Upper lobe of left lung (tissue), 6 donors: Measurements from ENCODE around the gene BRCA1. TPM values are rescaled to one million over a fixed set of nuclear protein-coding genes. Genes with fewer than 3 reads are reported as not detected.

Source experiments
- ATAC-seq, 2 donors: fragments of 200-7000 bp; cut with Tn5 transposase; one replicate each; pipeline ENCODE4 v1.9.1; 2022; ENCODE audit warnings: mild to moderate bottlenecking in 2 of 2, moderate library complexity in 2 of 2; ENCODE audit not compliant: low FRiP score in 2 of 2
- DNase-seq, 2 donors: peaks; one replicate each; pipeline ENCODE4 v3.0.0-alpha.2; 2019 to 2020
- H3K27ac ChIP-seq, 4 donors: fragments of 200-600 bp; sonication (generic); one replicate each; pipeline ENCODE4 v1.5.1; 2016 to 2019
- H3K27me3 ChIP-seq, 4 donors: fragments of 200-600 bp; sonication (generic); one replicate each; pipeline ENCODE4 v1.5.1; 2017 to 2019
- H3K36me3 ChIP-seq, 4 donors: fragments of 200-600 bp; sonication (generic); one replicate each; pipeline ENCODE4 v1.5.1; 2016 to 2019
- H3K4me1 ChIP-seq, 4 donors: fragments of 200-600 bp; sonication (generic); one replicate each; pipeline ENCODE4 v1.5.1; 2018 to 2019
- H3K4me3 ChIP-seq, 4 donors: fragments of 200-600 bp; sonication (generic); one replicate each; pipeline ENCODE4 v1.5.1; 2017 to 2019; ENCODE audit warnings: mild to moderate bottlenecking in 2 of 4, moderate library complexity in 1 of 4
- H3K9me3 ChIP-seq, 4 donors: fragments of 200-600 bp; sonication (generic); one replicate each; pipeline ENCODE4 v1.5.1; 2018 to 2019
- CTCF ChIP-seq, 6 experiments: fragments of 450-650 bp in 4 of 6; fragments of 200-600 bp in 2 of 6; sonication (generic) in 2 of 6; IDR thresholded peaks; one replicate each; pipeline ENCODE4 v1.5.1; 2016 to 2019; ENCODE audit warnings: antibody characterized with exemption in 6 of 6
- EP300 ChIP-seq, 4 donors: sonication (generic); formaldehyde crosslinking; IDR thresholded peaks; one replicate each; pipeline ENCODE4 v1.5.1; 2017; ENCODE audit warnings: antibody characterized with exemption in 4 of 4, control low read depth in 2 of 4
- POLR2A ChIP-seq, 4 donors: fragments of 450-650 bp; IDR thresholded peaks; one replicate each; pipeline ENCODE4 v1.5.1; 2016 to 2017; ENCODE audit warnings: antibody characterized with exemption in 4 of 4, mild to moderate bottlenecking in 2 of 4
- POLR2AphosphoS5 ChIP-seq, 2 donors: sonication (generic); formaldehyde crosslinking; IDR thresholded peaks; one replicate each; pipeline ENCODE4 v1.5.1; 2017; ENCODE audit warnings: antibody characterized with exemption in 2 of 2
- WGBS, 2 donors: methylation state at CpG; one replicate each; pipeline ENCODE4 v1.1.5; 2017 to 2018; 5-methylcytosine and 5-hydroxymethylcytosine counted together
- total RNA-seq, 6 donors: library from RNA; depleted of rRNA in 4 of 6; stranded (reverse); fragments of >200 nt in 4 of 6; gene quantifications; one replicate each; pipeline versions ENCODE4 v1.1.0 to v1.2.1, GENCODE V29; 2016 to 2021
- donor health status: DM: no; HTN: no; CAD: no; lungs with moderate emphysema.
- donor health status: DM: no; HTN: yes; CAD: no; lungs with severe emphysema.

Gene BRCA1
- total RNA-seq, 6 donors from 2014 or later: 4.3 to 15.7 (median 8.0) TPM

GRCh38 chr17:43090022-43090421 lies 35.1 kb downstream of the BRCA1 start:
- H3K4me1 ChIP-seq: no peaks in the 10 kb centered on the region
- no peak overlapping the region for H3K27ac ChIP-seq
- TF ChIP-seq POLR2A (IDR thresholded peaks at IDR 0.05) (no peak), CTCF (IDR thresholded peaks at IDR 0.05) (no peak), POLR2AphosphoS5 (IDR thresholded peaks at IDR 0.05) (no peak), EP300 (IDR thresholded peaks at IDR 0.05) (no peak)
- H3K27me3 ChIP-seq: no peaks in the 10 kb centered on the region
- no peak overlapping the region for H3K4me3 ChIP-seq
- WGBS, 2 donors: 92 to 93% methylated on average over 2 of the region's 2 CpGs
- ATAC-seq (no peak), DNase-seq (no peak)
- no peaks in the 10 kb centered on the region for H3K36me3 ChIP-seq
- no peaks in the 10 kb centered on the region for H3K9me3 ChIP-seq

- H3K27me3 ChIP-seq: no peaks in the 10 kb centered on the region
- H3K4me1 ChIP-seq: no peaks in the 10 kb centered on the region
- no peak overlapping the region for H3K4me3 ChIP-seq
- H3K9me3 ChIP-seq: no peaks in the 10 kb centered on the region
- WGBS, 2 donors: 84 to 90% methylated on average over 2 of the region's 2 CpGs
- DNase-seq (no peak), ATAC-seq (no peak)
- TF ChIP-seq EP300 (IDR thresholded peaks at IDR 0.05) (no peak), POLR2AphosphoS5 (IDR thresholded peaks at IDR 0.05) (no peak), POLR2A (IDR thresholded peaks at IDR 0.05) (no peak), CTCF (IDR thresholded peaks at IDR 0.05) (no peak)
- H3K36me3 ChIP-seq: no peaks in the 10 kb centered on the region
- H3K27ac ChIP-seq: no peak overlapping the region
These were observed 39.7 kb downstream of the BRCA1 start for GRCh38 chr17:43085474-43085873.

GRCh38 chr17:43079641-43080302 lies 45.4 kb downstream of the BRCA1 start:
- no peaks in the 10 kb centered on the region for H3K36me3 ChIP-seq
- no peak overlapping the region for H3K27ac ChIP-seq
- H3K4me3 ChIP-seq: no peak overlapping the region
- DNase-seq (no peak), ATAC-seq (no peak)
- H3K9me3 ChIP-seq: no peaks in the 10 kb centered on the region
- WGBS, 2 donors: 85 to 89% methylated on average over 1 of the region's 1 CpG
- H3K27me3 ChIP-seq: no peaks in the 10 kb centered on the region
- no peak for TF ChIP-seq POLR2A (IDR thresholded peaks at IDR 0.05)
- TF ChIP-seq CTCF (IDR thresholded peaks at IDR 0.05): no peak
- TF ChIP-seq EP300 (IDR thresholded peaks at IDR 0.05): no peak
- TF ChIP-seq POLR2AphosphoS5 (IDR thresholded peaks at IDR 0.05): no peak
- H3K4me1 ChIP-seq: no peaks in the 10 kb centered on the region

- Histone ChIP-seq H3K4me1 (no peaks in the 10 kb centered on the region), H3K36me3 (no peaks in the 10 kb centered on the region), H3K27me3 (no peaks in the 10 kb centered on the region), H3K9me3 (no peaks in the 10 kb centered on the region), H3K27ac (no peak overlapping the region), H3K4me3 (no peak overlapping the region)
- TF ChIP-seq EP300 (IDR thresholded peaks at IDR 0.05): no peak
- no peak for TF ChIP-seq POLR2AphosphoS5 (IDR thresholded peaks at IDR 0.05)
- TF ChIP-seq POLR2A (IDR thresholded peaks at IDR 0.05): no peak
- TF ChIP-seq CTCF (IDR thresholded peaks at IDR 0.05): no peak
- ATAC-seq (no peak), DNase-seq (no peak)
- 94 to 99% methylated on average over 4 of the region's 4 CpGs for WGBS, 2 donors
These were observed 50.3 kb downstream of the BRCA1 start for GRCh38 chr17:43074869-43075268.

GRCh38 chr17:43070872-43071271 lies 54.3 kb downstream of the BRCA1 start:
- 82 to 86% methylated on average over 1 of the region's 1 CpG for WGBS, 2 donors
- DNase-seq: no peak
- Histone ChIP-seq H3K36me3 (no peaks in the 10 kb centered on the region), H3K27ac (no peak overlapping the region), H3K9me3 (no peaks in the 10 kb centered on the region), H3K4me3 (no peak overlapping the region), H3K4me1 (no peaks in the 10 kb centered on the region), H3K27me3 (no peaks in the 10 kb centered on the region)
- ATAC-seq: no peak
- TF ChIP-seq CTCF (IDR thresholded peaks at IDR 0.05) (no peak), POLR2A (IDR thresholded peaks at IDR 0.05) (no peak), POLR2AphosphoS5 (IDR thresholded peaks at IDR 0.05) (no peak), EP300 (IDR thresholded peaks at IDR 0.05) (no peak)
